DMS 273 (cell line): Measurements from ENCODE around the gene PRKG1.

ENCODE experiments used
- DNase-seq: peaks from one replicate; lab custom pipeline; 2025; ENCODE audit not compliant: unreplicated experiment; lab: John Stamatoyannopoulos, UW

The PRKG1 gene

GRCh38 chr10:52266858-52267257 lies 1192.6 kb downstream of the PRKG1 start:
- no peak for DNase-seq

DNA sequence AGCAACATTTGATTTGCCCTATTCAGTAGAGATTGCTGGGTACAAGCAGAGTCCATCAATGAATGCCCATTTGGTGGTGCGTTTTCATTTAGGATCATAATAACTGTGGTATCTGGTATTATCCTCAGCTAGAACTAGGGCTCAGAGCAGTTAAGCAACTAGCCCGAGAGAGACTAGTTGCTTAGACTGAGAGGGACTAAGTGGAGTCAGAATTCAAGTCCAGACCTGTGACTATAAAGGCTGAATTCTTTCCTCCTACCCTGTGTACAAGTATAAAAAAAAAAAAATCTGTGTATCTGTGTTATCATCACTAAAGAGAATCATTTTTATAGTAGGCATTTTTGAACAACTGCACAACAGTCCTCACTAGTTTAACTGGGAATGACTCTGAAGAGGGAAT lies 1194.5 kb downstream of the PRKG1 start:
- DNase-seq, result no peak

GRCh38 chr10:52269233-52269632 lies 1194.9 kb downstream of the PRKG1 start:
- no peak for DNase-seq

- DNase-seq, result no peak
Measured at GRCh38 chr10:52276163-52276562, 1201.9 kb downstream of the PRKG1 start.

DNA sequence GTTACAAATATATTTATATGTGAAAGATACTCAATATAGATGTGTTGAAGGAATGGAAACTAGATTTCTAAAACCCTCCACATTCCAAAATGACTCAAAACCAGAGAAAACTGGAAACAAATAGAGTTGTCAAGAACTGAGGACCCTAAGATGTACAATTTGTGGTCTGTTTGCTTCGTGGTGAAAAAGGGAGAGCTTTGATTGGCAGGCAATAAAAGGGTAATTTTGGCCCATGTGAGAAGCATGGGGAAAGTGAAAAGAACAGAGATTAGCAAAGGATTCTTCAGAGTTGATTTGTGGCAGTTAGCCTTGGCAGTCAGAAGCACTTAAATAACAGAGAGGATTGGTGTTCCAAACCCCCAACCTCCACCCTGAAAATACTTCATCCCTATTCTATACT lies 1202.7 kb downstream of the PRKG1 start:
- no peak for DNase-seq

DNA sequence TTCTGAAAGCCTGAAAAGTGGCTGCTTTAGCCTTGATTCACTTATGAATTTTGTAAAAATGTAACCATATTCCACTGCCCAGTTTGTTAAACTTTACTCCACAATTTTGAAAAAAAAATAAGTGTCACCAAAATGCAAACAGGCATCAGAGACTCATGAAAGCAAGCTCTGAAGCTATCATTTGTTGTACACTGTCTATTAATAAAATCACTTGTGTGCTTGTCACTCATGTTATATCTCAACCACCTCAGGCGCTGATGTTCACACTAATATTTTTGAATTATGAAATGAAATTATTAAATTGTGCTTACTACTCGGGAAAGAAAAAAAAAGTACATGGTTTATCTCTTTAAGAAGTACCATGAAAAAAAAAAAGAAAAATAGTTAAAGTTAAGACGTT lies 1205.3 kb downstream of the PRKG1 start:
- no peak for DNase-seq

- no peak for DNase-seq
Measured at GRCh38 chr10:52280051-52280450, 1205.8 kb downstream of the PRKG1 start.

- no peak for DNase-seq
Measured at GRCh38 chr10:52283174-52283573, 1208.9 kb downstream of the PRKG1 start.

DNA sequence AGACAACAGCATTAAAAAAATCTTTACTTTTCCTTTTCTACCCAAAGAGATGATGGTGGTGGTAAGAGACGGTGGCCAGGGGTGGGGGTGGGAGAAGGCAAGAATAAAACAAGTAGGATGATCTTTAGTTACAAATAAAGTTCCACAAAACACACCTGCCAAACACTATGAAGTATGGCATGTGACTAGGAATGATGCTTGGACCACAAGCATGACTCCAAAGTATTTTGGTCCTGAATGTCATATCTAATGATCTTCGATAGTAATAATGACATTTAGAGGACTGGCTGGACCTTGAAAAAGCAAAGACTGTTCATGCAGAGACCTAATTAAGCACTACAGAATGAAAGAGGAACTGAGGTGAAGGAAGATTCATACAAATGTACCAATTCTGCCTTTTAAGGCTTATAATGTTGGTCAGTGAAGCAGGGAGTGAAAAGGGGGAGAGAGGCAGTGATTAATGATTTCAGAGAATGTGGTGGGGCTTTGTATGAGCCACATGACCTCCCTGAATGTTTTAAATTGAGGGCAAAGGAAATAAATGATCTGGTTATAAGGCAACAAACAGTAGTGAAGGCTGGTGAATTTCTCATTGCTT lies 1210.2 kb downstream of the PRKG1 start:
- no peak for DNase-seq

- DNase-seq, result no peak
Measured at GRCh38 chr10:52287866-52288265, 1213.6 kb downstream of the PRKG1 start.

- DNase-seq, result no peak
Measured at GRCh38 chr10:52297747-52298146, 1223.5 kb downstream of the PRKG1 start.

DNA sequence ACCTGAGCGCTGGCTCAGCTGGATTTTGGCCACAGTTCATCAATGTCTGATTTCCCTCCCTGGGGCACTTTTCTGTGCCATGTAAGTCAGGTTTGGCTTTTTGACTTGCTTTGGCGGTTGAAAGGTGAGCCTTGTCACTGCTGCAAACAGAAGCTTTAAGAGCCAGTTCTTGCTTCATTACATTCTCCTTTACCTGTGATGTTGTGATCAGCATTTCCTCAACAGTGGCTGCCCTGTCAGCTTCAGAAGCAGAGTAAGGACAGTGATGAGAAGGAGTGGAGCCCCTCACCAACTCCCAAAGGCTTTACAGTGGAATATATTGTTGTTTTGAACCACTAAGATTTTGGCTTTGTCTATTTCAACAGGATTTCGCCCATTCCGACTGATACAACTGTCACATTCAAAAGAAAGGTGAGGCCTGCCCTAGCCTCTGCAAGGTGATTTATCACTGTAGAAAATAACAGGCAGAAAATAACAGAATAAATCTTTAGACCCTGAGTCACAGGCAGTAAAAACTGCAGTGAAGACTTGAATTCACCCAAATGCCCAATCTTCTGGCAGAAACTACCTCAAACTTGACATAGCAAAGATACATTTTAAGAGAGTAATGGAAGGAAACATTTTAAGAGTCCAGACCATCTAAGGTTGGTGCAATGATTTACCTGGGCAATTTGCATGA lies 1226.5 kb downstream of the PRKG1 start:
- DNase-seq, result no peak

DNA sequence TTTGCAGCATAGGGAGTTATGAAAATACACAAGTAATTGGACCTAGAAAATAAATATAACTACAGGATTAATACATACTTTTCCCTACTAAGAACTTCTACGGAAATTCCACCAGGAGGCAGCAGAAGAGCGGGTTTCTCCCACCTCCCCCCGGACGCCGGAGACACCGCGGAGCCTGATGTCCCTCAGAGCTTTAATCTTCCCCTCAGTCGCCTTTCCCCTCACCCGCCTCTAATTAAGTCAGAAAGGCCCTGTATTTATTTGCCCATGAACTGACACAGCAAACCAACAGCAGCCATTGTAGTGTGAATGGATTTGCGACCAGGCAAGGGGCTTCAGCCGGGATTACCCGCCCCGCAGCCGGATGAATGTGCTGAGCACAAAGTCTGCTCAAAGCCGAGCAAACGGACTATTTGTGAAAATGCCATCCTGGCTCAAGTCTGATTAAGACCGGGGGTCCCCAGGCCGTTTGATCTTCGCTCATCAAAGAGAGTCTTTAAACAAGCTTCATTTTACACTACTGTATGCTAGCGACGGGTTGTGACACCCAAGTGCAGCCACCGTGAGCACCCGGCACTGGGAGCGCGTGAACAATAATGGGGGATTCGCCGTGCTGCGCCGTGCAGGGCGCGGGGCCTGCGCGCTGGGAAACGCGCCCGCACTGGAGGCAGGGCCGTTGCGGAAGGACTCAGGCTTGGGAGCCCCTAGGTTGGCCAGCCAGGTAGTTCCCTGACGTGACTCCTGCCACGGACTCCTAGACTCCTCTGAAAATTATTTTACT lies 1234.2 kb downstream of the PRKG1 start:
- DNase-seq, result peak; percentile 62

DNA sequence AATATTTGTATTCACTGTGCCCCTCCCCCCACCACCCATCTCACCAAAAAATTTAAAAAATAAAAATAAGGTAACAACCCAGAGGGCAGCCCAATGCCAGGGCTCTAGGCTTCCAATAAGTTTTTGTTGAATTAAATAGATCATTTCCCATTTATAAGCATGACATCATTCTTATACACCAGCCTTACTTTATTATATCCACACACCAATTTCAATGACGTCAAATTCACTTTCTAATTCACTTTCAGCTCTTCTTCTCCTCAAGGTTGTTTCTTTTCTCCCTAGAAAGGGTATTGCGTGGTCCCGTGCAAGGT lies 1238.6 kb downstream of the PRKG1 start:
- DNase-seq, result no peak

DNA sequence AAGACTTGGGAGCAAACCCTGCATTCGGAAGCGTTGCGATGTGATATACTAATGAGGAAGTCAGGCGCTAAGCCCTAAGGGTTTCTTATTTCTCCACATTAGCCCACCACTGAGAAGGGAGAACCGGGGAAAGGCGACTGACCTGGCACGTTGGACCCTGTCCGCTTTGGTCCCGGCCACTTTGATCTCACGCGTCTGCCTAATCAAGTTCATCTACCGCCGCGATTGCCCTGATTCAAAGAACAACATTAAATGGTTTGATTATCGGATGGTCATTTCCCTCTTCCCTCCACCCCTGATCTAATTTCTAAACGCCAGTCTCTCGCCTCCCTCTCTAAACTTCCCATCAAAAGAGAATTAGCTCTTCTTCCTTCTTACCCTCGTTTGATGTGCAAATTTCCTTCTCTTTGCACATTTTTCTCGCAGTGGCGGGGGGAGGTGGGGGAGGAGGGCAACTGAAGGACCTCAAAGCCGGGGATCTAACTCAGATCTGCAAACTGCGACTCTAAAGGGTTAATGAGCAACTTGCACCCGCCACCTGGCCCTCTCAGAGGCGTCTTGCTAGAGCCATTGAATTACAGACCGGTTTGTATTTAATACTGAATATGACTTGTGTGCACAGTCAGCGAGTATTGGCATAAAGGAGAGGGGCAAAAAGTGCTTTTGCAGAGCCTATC lies 1239.1 kb downstream of the PRKG1 start:
- no peak for DNase-seq

DNA sequence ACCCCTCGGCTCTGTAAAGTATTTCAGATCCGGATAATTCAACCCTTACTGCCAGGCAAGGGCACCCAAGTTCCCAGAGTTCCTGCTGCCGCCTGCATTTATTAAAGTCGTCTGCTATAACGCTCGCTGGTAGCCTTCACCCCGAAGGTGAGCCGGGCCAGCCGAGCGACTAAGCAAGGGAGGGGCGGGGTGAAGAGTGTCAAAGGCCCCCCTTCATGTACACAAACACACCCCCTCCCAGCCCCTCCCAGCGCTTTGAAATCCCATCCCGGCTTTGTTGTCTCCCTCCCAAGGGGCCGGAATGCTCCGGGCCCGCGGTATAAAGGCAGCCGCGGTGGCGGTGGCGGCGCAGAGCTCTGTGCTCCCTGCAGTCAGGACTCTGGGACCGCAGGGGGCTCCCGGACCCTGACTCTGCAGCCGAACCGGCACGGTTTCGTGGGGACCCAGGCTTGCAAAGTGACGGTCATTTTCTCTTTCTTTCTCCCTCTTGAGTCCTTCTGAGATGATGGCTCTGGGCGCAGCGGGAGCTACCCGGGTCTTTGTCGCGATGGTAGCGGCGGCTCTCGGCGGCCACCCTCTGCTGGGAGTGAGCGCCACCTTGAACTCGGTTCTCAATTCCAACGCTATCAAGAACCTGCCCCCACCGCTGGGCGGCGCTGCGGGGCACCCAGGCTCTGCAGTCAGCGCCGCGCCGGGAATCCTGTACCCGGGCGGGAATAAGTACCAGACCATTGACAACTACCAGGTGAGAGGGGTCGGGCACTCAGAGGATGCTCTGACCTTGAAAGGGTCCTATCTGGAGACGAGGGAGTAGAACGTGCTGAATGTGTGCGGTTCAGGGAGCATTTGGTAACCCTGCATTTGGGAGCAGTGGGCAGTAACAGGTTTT lies 1239.9 kb downstream of the PRKG1 start, which contains the start of gene DKK1:
Gene DKK1, plus strand, starts transcription at position 349 of the 889 bp plus-strand sequence. Its CDS starts 154 bp downstream, at position 503.
- peak; percentile 62 for DNase-seq

- DNase-seq, result no peak
Measured at GRCh38 chr10:52314822-52315552, 1240.7 kb downstream of the PRKG1 start.

GRCh38 chr10:52316001-52316400 lies 1241.7 kb downstream of the PRKG1 start:
- no peak for DNase-seq

GRCh38 chr10:52316500-52316899 lies 1242.2 kb downstream of the PRKG1 start:
- DNase-seq, result no peak

- DNase-seq, result no peak
Measured at GRCh38 chr10:52318136-52318701, 1243.9 kb downstream of the PRKG1 start.
